ENCODE results near the gene DENND6B. TPM values are rescaled to one million over a fixed set of nuclear protein-coding genes. Genes with fewer than 3 reads are reported as not detected.
A peak's percentile ranks its signal among the peaks of the same experiment; 100 is the strongest.

Gene DENND6B
- total RNA-seq, 2 donors from 2014 or later: 9.6 to 19.6 TPM

DNA sequence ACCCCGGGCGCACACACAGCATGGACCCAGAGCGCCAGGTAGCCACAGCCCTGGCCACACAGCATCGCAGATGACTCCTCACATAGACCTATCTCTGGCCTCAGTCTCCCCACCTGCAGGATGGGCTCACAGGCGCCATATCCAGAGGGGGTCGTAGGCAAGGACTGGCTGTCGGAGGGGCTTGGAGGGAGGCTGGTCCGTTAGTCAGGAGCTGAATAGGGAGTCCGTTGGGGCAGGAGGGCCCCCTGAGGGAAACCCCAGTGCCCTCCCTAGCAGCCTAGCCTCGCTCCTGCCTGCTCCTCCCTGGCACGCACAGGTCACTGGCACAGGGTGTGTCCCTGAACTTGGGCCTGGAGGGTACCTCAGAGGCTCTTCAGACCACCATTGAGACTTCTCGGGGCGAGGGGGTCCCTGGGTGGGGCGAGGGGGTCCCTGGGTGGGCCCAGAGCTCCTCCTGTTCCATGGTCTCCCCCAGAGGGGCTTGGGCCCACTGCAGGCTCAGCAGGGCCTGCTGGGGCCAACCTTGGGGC lies 21.4 kb downstream of the DENND6B start:
- TF ChIP-seq POLR2AphosphoS5 (IDR thresholded peaks at IDR 0.05) (no peak), POLR2A (IDR thresholded peaks at IDR 0.05) (no peak)
- TF ChIP-seq, protein P1, sequence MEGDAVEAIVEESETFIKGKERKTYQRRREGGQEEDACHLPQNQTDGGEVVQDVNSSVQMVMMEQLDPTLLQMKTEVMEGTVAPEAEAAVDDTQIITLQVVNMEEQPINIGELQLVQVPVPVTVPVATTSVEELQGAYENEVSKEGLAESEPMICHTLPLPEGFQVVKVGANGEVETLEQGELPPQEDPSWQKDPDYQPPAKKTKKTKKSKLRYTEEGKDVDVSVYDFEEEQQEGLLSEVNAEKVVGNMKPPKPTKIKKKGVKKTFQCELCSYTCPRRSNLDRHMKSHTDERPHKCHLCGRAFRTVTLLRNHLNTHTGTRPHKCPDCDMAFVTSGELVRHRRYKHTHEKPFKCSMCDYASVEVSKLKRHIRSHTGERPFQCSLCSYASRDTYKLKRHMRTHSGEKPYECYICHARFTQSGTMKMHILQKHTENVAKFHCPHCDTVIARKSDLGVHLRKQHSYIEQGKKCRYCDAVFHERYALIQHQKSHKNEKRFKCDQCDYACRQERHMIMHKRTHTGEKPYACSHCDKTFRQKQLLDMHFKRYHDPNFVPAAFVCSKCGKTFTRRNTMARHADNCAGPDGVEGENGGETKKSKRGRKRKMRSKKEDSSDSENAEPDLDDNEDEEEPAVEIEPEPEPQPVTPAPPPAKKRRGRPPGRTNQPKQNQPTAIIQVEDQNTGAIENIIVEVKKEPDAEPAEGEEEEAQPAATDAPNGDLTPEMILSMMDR (IDR thresholded peaks at IDR 0.05): no peak
- Histone ChIP-seq H3K27ac (peak overlapping the region; percentile 91 to 94), H3K4me3 (peak overlapping the region; percentile 75 to 93), H3K36me3 (no peaks in the 10 kb centered on the region), H3K27me3 (replicated peaks; ENCODE audit: insufficient read depth) (no peaks in the 10 kb centered on the region), H3K9me3 (no peaks in the 10 kb centered on the region), H3K4me1 (replicated peaks) (peaks cover 48% of the 10 kb centered on the region)
- no peak for DNase-seq (ENCODE audit: low spot score)
- intact Hi-C loops (cut with DNase I): no loop called here
- WGBS: 28% methylated on average over 14 of the region's 14 CpGs

DNA sequence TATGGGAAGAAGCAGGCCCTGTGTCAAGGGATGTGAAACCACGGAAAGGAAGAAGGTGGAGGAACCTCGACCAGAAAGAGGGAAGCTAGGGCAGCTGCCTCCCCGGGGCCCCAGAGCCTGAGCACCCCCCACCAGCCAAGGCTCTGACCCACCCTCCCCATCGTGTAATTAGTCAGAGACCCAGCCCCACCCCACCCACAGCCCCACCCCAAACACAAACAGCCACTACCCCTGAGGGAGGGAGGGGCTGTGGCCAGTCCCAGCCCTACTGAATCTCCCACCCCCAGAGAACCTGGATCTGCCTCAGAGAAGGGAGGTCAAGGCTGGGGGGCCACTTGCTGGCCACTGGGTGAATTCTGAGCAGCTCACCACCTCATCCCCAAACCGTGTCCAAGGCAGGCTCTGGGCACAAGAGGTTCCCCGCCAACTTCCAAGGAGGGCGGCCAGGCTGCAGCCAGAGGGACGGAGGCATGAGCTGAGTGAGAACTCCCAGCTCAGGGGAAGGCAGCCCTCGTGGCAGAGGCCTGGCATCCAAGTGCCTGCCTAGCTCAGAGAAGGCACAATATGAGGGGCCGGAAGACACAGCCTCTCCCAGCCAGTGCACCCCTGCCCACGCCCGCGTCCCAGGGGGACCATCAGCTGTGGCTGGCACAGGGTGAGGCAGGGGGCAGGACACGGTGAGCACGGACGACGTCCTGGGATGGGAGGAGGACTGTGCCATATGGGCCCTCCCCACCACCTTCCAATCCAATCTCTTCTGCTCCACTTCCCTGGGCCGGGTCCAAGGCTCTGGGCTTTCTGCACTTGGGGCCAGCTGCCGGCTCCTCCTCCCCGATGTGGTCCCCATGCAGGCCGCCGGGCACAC lies 22.1 kb downstream of the DENND6B start:
- peak overlapping the region; percentile 91 to 94 for H3K27ac ChIP-seq
- TF ChIP-seq, protein P1 (IDR thresholded peaks at IDR 0.05): no peak
- TF ChIP-seq POLR2AphosphoS5 (IDR thresholded peaks at IDR 0.05) (no peak), POLR2A (IDR thresholded peaks at IDR 0.05) (no peak)
- peak overlapping the region; percentile 75 to 93 for H3K4me3 ChIP-seq
- intact Hi-C loops (cut with DNase I): no loop called here
- no peaks in the 10 kb centered on the region for H3K36me3 ChIP-seq
- DNase-seq (ENCODE audit: low spot score): no peak
- H3K9me3 ChIP-seq: no peaks in the 10 kb centered on the region
- H3K27me3 ChIP-seq (replicated peaks; ENCODE audit: insufficient read depth): no peaks in the 10 kb centered on the region
- WGBS: 14% methylated on average over 13 of the region's 22 CpGs
- H3K4me1 ChIP-seq (replicated peaks): peaks cover 55% of the 10 kb centered on the region

DNA sequence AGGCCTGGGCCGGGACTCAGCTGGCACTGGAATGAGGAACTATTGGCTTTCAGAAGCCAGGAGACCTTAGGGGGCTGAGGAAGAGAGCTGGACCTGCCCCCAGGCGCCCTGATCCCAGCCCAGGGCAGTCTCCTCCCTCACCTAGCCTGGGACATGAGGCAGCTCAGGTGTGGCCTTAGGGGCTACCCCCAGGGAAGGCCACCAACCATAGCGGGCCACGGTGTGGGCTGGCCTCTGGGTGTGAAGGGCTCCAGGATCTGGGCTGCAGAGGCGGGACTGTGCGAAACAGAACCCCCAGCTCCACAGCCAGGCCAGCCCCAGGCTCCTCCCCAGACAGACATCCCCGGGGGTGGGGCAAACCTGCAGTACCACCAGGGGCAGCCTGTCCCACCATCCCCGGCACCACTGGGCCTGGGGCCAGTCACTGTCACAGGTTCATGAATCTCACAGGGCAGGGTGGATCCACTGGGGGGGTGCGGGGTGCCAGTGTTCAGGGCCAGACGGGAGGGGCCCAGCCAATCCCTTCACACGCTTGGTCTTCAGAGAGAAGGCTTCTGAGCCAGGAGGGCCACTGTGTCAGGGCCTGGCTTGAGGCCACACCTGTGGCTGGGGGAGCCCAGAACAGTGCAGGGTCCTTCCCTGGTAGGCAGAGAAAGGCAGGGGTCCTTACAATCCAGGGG lies 22.8 kb downstream of the DENND6B start:
- H3K36me3 ChIP-seq: no peaks in the 10 kb centered on the region
- intact Hi-C loops (cut with DNase I): no loop called here
- H3K27ac ChIP-seq: peak overlapping the region; percentile 91 to 94
- 24% methylated on average over 7 of the region's 11 CpGs for WGBS
- H3K9me3 ChIP-seq: no peaks in the 10 kb centered on the region
- peak overlapping the region in 1 of 2 donors; percentile 93 for H3K4me3 ChIP-seq
- H3K27me3 ChIP-seq (replicated peaks; ENCODE audit: insufficient read depth): no peaks in the 10 kb centered on the region
- peak; percentile 52 for DNase-seq (ENCODE audit: low spot score)
- TF ChIP-seq, protein P1 (IDR thresholded peaks at IDR 0.05): peak in 2 of 4 experiments; percentile 22 to 32
- TF ChIP-seq POLR2A (IDR thresholded peaks at IDR 0.05) (no peak), POLR2AphosphoS5 (IDR thresholded peaks at IDR 0.05) (peak; percentile 4)
- H3K4me1 ChIP-seq (replicated peaks): peaks cover 57% of the 10 kb centered on the region

DNA sequence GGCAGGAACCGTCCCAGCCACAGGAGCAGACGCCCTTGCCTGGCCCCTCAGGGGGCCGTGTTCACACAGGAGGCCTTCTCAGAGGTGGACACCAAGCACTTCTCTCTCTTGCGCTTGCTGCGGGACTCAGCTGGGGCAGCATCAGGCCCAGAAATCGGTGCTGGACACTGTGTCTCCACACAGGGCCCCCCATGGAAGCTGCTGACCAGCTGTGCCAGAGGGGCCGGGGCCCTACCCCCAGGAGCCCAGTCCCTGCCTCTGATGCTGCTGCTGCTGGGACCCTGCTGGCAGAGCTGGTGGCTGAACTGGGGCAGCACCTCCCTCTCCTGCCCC lies 23.3 kb downstream of the DENND6B start:
- H3K4me3 ChIP-seq: peak overlapping the region in 1 of 2 donors; percentile 93
- intact Hi-C loops (cut with DNase I): no loop called here

More for the DNA sequence above, 23.3 kb downstream of the DENND6B start:
- Histone ChIP-seq H3K27me3 (replicated peaks; ENCODE audit: insufficient read depth) (no peaks in the 10 kb centered on the region), H3K36me3 (no peaks in the 10 kb centered on the region), H3K4me1 (replicated peaks) (peaks cover 57% of the 10 kb centered on the region), H3K9me3 (no peaks in the 10 kb centered on the region), H3K27ac (peak overlapping the region; percentile 91 to 94)
- no peak for TF ChIP-seq POLR2A (IDR thresholded peaks at IDR 0.05)
- no peak for TF ChIP-seq POLR2AphosphoS5 (IDR thresholded peaks at IDR 0.05)
- TF ChIP-seq, protein P1 (IDR thresholded peaks at IDR 0.05): no peak
- no peak for DNase-seq (ENCODE audit: low spot score)
- 13% methylated on average over 5 of the region's 7 CpGs for WGBS
